Ishikawa (cell line): Measurements from ENCODE around the gene RBM10.

Experiments used
- CEBPB ChIP-seq: IDR thresholded peaks from 2 replicates; pipeline ENCODE4 v1.6.1; 2012
- CREB1 ChIP-seq: IDR thresholded peaks from 2 replicates; pipeline ENCODE4 v1.6.1; 2012; ENCODE audit warnings: low read depth
- EP300 ChIP-seq: IDR thresholded peaks from 2 replicates; pipeline ENCODE4 v1.6.1; 2012; ENCODE audit warnings: borderline replicate concordance
- FOXM1 ChIP-seq: IDR thresholded peaks from 2 replicates; pipeline ENCODE4 v1.6.1; 2012; ENCODE audit warnings: low read depth, borderline replicate concordance
- NFIC ChIP-seq: IDR thresholded peaks from 2 replicates; pipeline ENCODE4 v1.6.1; 2012
- RAD21 ChIP-seq: IDR thresholded peaks from 2 replicates; pipeline ENCODE4 v1.6.1; 2012; ENCODE audit warnings: low read depth
- TAF1 ChIP-seq: IDR thresholded peaks from 2 replicates; pipeline ENCODE4 v1.6.1; 2012; ENCODE audit warnings: low read depth, mild to moderate bottlenecking
- TCF12 ChIP-seq: IDR thresholded peaks from 2 replicates; pipeline ENCODE4 v1.6.1; 2012; ENCODE audit warnings: low read depth
- TEAD4 ChIP-seq: IDR thresholded peaks from 2 replicates; pipeline ENCODE4 v1.6.1; 2012
- YY1 ChIP-seq: IDR thresholded peaks from 2 replicates; pipeline ENCODE4 v1.6.1; 2012; ENCODE audit warnings: low read depth
- ZBTB7A ChIP-seq: IDR thresholded peaks from 2 replicates; pipeline ENCODE4 v1.6.1; 2012; ENCODE audit warnings: low read depth
- TF ChIP-seq, protein P1 (sequence below): IDR thresholded peaks from 2 replicates; pipeline ENCODE4 v1.6.1; 2012
- TF ChIP-seq, protein P2 (sequence below): IDR thresholded peaks from 2 replicates; pipeline ENCODE4 v1.6.1; 2012; ENCODE audit warnings: low read depth, mild to moderate bottlenecking

DNA sequence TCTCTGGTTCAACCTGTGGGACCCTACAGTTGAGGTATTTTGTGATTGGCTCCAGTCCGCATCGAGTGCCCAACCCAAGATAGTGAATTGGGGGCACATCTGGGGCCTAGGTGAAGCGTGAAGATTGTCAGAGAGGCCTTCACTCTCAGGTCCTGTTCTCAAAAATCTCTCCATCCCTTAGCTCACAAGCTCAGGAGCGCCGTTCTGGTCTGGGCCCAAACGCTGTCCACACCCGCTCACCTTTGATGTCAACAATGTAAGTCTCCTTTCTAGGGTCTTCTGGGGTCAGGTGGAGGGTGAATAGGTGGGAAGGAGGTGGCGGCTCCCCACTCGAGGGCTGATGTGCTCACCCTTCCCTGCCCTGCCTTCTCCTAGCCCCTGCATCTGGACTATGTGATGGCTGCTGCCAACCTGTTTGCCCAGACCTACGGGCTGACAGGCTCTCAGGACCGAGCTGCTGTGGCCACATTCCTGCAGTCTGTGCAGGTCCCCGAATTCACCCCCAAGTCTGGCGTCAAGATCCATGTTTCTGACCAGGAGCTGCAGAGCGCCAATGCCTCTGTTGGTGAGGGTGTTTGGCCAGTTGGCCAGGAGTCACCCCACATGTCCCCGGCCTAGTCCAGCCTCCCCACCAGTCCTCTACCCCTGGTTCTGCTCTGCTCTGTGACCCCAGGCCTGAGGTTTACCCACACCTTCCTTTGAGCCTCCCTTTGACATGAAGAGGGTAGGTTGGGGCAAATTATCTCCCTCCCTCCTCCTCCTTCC is 65.8 kb downstream of the RBM10 start:
- TF ChIP-seq, protein P1, sequence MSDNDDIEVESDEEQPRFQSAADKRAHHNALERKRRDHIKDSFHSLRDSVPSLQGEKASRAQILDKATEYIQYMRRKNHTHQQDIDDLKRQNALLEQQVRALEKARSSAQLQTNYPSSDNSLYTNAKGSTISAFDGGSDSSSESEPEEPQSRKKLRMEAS: no peak
- TF ChIP-seq TAF1 (no peak), FOXM1 (no peak), ZBTB7A (no peak), TEAD4 (no peak), CREB1 (no peak), TCF12 (no peak), EP300 (no peak), NFIC (no peak), CEBPB (no peak), RAD21 (no peak), YY1 (no peak)
- TF ChIP-seq, protein P2, sequence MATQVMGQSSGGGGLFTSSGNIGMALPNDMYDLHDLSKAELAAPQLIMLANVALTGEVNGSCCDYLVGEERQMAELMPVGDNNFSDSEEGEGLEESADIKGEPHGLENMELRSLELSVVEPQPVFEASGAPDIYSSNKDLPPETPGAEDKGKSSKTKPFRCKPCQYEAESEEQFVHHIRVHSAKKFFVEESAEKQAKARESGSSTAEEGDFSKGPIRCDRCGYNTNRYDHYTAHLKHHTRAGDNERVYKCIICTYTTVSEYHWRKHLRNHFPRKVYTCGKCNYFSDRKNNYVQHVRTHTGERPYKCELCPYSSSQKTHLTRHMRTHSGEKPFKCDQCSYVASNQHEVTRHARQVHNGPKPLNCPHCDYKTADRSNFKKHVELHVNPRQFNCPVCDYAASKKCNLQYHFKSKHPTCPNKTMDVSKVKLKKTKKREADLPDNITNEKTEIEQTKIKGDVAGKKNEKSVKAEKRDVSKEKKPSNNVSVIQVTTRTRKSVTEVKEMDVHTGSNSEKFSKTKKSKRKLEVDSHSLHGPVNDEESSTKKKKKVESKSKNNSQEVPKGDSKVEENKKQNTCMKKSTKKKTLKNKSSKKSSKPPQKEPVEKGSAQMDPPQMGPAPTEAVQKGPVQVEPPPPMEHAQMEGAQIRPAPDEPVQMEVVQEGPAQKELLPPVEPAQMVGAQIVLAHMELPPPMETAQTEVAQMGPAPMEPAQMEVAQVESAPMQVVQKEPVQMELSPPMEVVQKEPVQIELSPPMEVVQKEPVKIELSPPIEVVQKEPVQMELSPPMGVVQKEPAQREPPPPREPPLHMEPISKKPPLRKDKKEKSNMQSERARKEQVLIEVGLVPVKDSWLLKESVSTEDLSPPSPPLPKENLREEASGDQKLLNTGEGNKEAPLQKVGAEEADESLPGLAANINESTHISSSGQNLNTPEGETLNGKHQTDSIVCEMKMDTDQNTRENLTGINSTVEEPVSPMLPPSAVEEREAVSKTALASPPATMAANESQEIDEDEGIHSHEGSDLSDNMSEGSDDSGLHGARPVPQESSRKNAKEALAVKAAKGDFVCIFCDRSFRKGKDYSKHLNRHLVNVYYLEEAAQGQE: no peak
